ENCODE results near the gene NOC4L.
"Not testable (repeated sequence)": the region's sequence is repeated elsewhere in the genome, so short reads cannot be mapped to it uniquely, and the experiment has no call there.

NOC4L gene

DNA sequence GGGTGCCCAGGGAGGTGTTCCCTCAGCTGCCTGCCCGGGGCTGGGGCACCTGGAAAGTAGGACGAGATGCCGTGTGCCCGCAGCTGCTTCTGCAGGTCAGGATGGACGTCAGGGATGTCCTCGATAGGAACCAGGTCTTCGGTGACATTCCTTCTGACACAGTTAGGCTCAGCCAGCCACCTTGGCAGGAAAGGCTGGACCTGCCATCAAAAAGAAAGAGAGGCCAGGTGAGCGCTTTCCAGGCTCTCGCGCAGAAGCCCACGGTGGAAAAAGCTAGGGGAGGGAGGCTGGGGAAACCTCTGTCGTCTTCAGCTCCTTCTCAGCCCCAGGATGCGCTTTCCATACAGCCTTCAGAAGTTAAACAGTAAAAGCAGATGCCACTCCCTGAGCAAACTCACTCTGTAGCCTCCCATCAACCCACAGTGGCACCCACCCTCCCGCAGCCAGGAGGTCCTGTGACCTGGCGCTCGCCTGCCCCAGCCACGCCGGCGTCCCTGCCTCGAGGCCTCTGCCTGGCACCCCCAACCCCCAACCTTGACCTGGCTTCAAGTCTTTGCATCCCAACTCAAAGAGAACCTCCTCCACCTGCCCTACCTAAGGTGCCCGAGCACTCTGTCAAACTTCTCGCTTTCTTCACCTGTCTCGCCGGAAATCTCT is 1.4 kb upstream of the NOC4L start:
- no peak for DNase-seq

- DNase-seq, result no peak
These were observed 753 bp upstream of the NOC4L start for GRCh38 chr12:132143336-132144071.

GRCh38 chr12:132144810-132145168 is 532 bp downstream of the NOC4L start:
- no peak for DNase-seq

DNA sequence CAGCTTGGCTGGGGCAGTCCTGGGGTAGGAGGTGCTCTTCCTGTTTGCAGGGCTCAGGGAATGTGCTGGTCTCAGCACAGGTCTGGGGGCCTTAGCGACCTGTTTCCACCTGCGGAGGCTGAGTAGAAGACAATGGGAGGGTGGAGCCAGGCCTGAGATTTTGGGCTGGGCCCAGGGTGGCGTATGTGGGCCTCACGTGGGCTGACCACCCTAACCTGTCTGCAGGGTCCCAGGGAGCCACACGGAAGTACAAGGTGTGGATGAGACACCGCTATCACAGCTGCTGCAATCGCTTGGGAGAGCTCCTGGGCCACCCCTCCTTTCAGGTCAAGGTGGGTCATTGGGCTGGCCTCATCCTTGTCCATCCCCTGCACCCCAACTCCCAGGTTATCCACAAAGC is 1.1 kb downstream of the NOC4L start:
- DNase-seq, result no peak

DNA sequence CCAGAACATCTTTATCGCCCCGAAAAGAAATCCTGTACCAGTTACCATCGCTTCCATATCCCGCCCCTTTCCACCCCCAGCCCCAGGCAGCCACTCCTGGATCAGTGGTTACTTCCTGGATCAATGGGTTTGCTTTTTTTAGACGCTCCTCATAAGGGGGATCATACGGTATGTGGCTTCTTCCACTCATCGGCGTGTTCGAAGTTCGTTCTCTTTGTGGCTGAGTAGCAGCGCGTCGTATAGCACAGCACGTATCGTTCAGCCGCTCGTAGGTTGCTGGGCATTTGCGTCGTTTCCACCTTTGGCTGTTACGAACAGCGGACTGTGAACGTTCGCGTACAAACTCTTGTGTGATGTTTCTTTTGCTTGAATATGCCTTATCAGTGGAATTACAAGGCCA is 1.8 kb downstream of the NOC4L start:
- no peak for DNase-seq

GRCh38 chr12:132146772-132147422 is 2.6 kb downstream of the NOC4L start:
- DNase-seq, result no peak

DNA sequence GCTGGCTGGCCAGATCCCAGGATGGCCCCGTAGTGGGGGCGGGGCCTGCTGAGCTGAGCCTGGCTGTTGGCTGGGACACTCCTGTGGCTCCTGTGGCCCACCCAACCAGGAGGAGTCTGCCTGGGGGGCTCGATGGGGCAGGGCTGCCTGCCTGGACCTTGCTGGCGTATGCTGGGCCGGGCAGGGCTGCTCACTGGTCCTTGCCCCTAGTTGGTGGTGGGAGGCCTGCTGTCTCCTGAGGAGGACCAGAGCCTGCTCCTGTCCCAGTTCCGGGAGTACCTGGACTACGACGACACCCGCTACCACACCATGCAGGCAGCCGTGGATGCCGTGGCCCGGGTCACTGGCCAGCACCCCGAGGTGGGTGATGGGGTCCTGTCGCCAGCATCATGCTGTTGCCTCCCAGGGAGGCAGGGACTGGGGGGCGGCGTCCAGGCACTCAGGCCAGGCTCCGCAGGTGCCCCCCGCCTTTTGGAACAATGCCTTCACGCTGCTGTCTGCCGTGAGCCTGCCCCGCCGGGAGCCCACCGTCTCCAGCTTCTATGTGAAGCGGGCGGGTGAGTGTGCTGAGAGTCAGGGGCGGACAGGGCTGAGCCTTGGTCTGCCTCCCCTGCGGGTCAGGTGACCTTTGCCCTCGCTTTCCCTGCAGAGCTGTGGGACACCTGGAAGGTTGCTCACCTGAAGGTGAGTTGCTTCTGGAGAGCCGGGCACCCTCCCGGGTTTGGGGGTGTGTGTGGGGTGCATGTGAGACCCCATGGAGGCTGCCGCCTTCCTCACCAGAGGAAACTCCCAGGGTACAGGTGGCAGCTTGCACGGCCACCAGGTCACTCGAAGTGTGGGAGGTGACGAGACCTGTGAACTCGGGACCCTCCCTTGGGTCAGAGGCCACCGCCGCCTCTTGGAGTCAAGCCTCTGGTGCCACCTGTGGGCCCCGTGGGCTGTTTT is 3.4 kb downstream of the NOC4L start:
- no peak for DNase-seq

- no peak for DNase-seq
These were observed 4.2 kb downstream of the NOC4L start for GRCh38 chr12:132148368-132149045.

DNA sequence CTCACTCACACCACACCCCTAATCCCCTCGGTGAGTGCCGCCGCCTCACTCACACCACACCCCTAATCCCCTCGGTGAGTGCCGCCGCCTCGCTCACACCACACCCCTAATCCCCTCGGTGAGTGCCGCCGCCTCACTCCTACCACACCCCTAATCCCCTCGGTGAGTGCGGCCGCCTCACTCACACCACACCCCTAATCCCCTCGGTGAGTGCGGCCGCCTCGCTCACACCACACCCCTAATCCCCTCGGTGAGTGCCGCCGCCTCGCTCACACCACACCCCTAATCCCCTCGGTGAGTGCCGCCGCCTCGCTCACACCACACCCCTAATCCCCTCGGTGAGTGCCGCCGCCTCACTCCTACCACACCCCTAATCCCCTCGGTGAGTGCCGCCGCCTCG is 5.3 kb downstream of the NOC4L start:
- DNase-seq, result not testable (repeated sequence)

DNA sequence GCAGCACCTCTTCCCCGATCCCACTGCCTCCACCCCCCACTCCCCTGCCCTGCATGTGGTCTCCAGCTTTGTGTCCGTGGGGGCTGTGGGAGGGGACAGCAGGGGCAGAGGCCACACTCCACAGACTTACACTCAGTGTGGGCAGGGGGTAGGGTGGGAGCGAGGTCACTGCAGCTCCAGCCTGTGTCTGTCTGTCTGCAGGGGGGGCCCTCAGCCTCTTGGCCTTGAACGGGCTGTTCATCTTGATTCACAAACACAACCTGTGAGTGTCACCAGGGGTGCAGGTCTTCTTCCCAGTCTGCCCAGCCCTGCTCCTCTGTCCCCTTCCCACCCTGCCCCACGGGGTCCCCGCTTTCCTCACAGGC is 6.5 kb downstream of the NOC4L start:
- DNase-seq, result no peak

DNA sequence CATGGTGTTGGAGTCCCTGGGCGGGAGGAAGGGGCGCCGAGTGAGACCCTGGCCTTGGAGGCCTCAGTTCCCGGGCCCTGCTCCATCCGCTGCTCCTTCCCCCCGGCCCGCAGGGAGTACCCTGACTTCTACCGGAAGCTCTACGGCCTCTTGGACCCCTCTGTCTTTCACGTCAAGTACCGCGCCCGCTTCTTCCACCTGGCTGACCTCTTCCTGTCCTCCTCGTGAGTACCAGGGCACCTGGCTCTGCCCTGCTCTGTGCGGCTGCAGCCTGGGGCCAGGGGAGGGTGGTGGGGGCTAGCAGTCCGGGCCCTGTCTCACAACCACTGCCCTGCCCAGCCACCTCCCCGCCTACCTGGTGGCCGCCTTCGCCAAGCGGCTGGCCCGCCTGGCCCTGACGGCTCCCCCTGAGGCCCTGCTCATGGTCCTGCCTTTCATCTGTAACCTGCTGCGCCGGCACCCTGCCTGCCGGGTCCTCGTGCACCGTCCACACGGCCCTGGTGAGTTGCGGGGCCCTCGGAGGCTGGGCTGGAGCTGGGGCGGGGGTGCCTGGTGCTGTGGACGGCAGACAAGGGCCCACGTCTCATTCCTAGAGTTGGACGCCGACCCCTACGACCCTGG is 7.0 kb downstream of the NOC4L start:
- DNase-seq, result no peak

DNA sequence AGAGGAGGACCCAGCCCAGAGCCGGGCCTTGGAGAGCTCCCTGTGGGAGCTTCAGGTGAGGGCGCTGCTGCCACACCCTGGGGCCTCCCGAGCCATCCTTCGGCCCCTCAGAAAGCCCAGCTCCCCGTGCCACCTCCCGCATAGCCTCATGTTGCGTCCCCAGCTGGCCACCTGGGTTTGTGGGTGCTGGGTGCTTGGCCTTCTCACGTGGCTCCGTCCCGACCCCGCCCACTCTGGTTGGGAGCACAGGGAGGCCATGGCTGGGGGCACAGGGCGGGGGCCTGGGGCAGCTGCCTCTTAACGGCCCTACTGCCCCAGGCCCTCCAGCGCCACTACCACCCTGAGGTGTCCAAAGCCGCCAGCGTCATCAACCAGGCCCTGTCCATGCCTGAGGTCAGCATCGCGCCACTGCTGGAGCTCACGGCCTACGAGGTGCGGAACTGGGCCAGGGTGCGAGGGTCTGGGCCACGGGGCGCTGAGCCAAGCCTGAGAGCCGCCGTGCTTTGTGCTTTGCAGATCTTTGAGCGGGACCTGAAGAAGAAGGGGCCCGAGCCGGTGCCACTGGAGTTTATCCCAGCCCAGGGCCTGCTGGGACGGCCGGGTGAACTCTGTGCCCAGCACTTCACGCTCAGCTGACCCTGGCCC is 7.6 kb downstream of the NOC4L start:
- no peak for DNase-seq

DNA sequence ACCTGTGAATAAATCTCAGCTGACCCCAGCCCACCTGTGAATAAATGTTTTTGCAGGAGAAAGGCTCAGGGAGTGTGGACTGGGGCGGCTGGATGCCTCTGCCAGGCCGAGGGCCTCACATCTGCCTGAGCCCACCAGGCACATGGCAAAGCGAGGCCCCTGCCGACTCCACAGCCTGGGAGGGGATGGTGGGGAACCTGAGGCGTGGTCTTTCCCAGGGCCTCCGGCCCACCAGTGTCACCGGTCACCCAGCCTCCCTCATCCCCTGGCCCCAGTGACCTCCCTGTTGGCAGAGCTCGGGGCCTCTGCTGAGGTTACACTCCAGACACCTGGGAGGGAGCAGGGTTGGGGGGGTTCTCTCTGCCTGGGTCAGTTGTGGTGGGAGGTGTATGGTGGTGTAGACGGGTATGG is 8.2 kb downstream of the NOC4L start:
- no peak for DNase-seq

DNA sequence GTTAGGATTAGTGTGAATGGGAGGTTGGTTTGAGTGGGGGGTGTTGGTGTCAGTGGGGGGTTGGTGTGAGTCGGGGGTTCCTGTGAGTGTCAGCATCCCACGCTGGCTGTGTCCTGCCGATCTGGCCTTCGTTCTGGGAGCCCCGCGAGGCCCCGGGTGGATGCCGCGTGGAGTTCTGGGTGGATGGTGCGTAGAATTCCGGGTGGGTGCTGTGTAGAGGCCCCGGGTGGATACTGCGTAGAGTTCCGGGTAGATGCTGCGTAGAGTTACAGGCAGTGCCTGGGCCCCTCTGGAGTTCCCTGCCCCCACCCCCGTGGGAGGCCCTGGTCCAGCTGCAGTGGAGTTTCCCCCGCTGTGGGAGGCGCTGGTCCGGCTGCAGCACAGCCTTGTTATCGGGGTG is 8.7 kb downstream of the NOC4L start:
- no peak for DNase-seq

GRCh38 chr12:132153501-132154340 is 9.5 kb downstream of the NOC4L start:
- peak; percentile 74 for DNase-seq

DNA sequence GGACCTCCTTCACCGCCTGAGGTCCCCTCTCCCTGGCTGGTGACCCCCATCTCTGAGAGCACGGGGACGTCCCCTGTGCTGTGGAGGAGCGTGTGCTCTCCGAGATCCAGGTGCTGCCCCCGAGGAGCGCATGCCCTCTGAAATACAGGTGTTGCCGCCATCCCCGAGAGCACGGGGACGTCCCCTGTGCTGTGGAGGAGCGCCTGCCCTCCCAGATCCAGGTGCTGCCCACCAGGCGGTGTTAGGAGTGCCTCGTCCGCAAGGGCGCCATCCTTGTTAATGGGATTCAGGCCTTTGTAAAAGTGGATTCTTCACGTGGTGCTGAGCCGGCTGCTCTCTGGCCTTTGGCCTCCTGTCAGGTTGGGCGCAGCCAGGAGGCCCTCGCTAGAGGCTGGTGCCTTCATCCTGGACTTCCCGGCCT is 10.1 kb downstream of the NOC4L start:
- no peak for DNase-seq

DNA sequence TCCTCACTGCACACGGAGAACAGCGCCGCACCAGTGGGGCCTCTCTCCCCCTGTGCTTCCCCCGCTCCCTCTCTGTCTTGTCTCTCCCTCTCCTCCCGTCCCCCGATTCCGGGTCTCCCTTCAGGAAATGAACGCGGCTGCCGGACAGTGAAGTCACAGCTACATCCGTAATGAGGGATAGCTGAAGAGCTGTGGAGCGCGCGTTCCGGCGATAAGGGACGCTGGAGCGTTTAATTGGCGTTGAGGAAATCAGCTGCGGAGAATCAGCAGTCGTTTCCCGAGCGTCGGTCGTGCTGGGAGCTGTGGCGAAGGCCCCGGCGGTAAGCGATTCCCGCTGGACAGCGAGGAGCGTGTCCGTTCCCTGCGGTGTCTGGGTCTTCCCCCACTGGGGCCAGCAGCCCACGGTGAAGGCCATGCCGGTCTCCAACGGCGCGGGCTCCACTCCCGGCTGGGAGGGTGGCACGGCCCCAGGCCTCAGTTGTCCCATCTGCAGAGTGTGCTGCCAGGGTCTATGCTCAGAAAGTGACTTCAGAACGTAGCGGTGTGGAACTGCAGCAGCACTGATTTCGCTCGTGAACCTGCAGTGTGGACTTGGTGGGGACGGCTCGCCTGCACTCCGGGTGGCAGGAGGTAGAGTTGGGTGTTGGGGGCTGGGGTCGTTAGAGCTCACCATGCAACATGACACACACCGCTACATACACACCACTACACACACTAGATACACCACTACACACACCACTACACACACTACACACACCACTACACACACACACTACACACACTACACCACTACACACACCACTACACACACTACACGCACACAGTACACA is 10.9 kb downstream of the NOC4L start:
- no peak for DNase-seq

DNA sequence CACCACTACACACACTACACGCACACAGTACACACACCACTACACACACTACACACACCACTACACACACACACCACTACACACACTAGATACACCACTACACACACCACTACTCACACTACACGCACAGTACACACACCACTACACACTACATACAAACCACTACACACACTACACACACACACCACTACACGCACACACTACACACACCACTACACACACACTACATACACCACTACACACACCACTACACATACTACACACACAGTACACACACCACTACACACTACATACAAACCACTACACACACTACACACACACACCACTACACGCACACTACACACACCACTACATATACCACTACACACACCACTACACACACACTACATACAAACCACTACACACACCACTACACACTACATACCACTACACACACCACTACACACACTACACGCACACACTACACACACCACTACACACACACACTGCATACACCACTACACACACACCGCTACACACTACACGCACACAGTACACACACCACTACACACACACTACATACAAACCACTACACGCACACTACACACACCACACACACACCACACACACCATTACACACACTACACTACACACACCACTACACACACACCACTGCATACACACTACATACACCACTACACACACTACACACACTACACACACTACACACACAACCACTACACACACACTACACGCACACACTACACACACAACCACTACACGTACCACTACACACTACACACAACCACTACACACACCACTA is 11.7 kb downstream of the NOC4L start:
- no peak for DNase-seq
